Activated naive CD4-positive, alpha-beta T cell treated with anti-CD3 and anti-CD28 coated beads for 36 hours (primary cell): ENCODE results near the gene IMMP2L. TPM values are rescaled to one million over a fixed set of nuclear protein-coding genes. Genes with fewer than 3 reads are reported as not detected.

Experiments
- CTCF ChIA-PET: fragments of 350-600 bp; sonication (Branson Sonifier 250); formaldehyde crosslinking; loops from one replicate; lab custom pipeline; 2021; ENCODE audit warnings: antibody characterized with exemption; lab: Charles Lee
- DNase-seq: peaks from one replicate; pipeline ENCODE4 v3.0.0-alpha.2; 2020
- H3K27ac Mint-ChIP-seq: one replicate; pipeline ENCODE4 v1.8.0; 2021; ENCODE audit warnings: mild to moderate bottlenecking, mixed read lengths
- H3K27me3 Mint-ChIP-seq: one replicate; pipeline ENCODE4 v1.8.0; 2021; ENCODE audit warnings: low read depth, mixed read lengths
- H3K36me3 Mint-ChIP-seq: one replicate; pipeline ENCODE4 v1.8.0; 2021; ENCODE audit warnings: low read depth, mixed read lengths
- H3K4me1 Mint-ChIP-seq: one replicate; pipeline ENCODE4 v1.8.0; 2021; ENCODE audit warnings: low read depth, mixed read lengths
- H3K4me3 Mint-ChIP-seq: one replicate; pipeline ENCODE4 v1.8.0; 2021; ENCODE audit warnings: mild to moderate bottlenecking, moderate library complexity, mixed read lengths
- H3K9me3 Mint-ChIP-seq: one replicate; pipeline ENCODE4 v1.8.0; 2021; ENCODE audit warnings: mixed read lengths
- intact Hi-C: fragments of 100-400 bp; cut with micrococcal nuclease; formaldehyde crosslinking; loops from one replicate; pipeline ENCODE4 v1.15.1; 2023
- total RNA-seq, 2 experiments: library from RNA; stranded (reverse); gene quantifications; one replicate each; pipeline ENCODE4 v1.2.3, GENCODE V29; 2021

Gene IMMP2L
- total RNA-seq, 2 experiments from 2014 or later, result 24.4 to 26.6 TPM

DNA sequence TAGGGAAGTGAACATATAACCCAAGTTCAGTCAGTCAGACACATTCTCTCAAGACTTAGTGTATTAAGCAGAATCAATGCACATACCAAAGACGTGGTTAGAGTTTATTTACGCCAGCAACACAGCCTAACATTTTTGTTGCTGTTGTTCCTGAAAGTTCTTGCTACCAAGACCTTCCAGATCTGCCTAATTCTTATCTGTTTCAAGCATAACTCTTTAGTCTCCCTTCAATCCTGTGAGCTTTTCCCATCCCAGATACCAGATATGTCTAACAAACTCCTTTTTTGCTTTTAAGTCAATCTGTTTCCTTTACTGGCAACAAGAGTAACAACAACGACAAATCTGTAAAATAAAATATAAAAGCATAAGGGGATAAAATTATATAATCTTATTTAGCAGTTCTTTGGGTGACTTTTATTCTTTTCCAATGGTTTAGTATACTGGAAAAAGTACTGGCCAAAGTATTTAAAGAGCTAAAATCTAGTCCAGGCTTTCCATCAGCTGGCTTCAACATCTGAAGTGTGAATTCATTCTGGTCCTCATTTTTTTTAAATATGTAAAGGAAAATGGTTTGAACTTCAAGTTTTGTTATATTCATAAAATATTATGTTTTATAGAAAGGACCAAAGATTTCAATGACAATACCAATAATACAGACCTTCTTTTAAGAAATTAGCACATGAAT is 193.8 kb downstream of the IMMP2L start:
- Mint-ChIP-seq H3K4me3 (no peak overlapping the region), H3K36me3 (peaks cover 2% of the 10 kb centered on the region), H3K9me3 (no peaks in the 10 kb centered on the region), H3K4me1 (peaks cover 5% of the 10 kb centered on the region), H3K27ac (no peak overlapping the region), H3K27me3 (no peaks in the 10 kb centered on the region)
- no peak for DNase-seq
- intact Hi-C loops, result no loop called here
- CTCF ChIA-PET, result no interaction called here

- H3K36me3 Mint-ChIP-seq, result no peaks in the 10 kb centered on the region
- CTCF ChIA-PET, result no interaction called here
- H3K9me3 Mint-ChIP-seq, result no peaks in the 10 kb centered on the region
- no peak for DNase-seq
- H3K4me1 Mint-ChIP-seq, result no peaks in the 10 kb centered on the region
- H3K27ac Mint-ChIP-seq, result no peak overlapping the region
- H3K27me3 Mint-ChIP-seq, result no peaks in the 10 kb centered on the region
- no peak overlapping the region for H3K4me3 Mint-ChIP-seq
- intact Hi-C loops, result no loop called here
Observed at GRCh38 chr7:111364413-111364812, 197.9 kb downstream of the IMMP2L start.

GRCh38 chr7:111363099-111363498 is 199.2 kb downstream of the IMMP2L start:
- CTCF ChIA-PET, result no interaction called here
- H3K4me3 Mint-ChIP-seq, result no peak overlapping the region
- H3K9me3 Mint-ChIP-seq, result no peaks in the 10 kb centered on the region

DNA sequence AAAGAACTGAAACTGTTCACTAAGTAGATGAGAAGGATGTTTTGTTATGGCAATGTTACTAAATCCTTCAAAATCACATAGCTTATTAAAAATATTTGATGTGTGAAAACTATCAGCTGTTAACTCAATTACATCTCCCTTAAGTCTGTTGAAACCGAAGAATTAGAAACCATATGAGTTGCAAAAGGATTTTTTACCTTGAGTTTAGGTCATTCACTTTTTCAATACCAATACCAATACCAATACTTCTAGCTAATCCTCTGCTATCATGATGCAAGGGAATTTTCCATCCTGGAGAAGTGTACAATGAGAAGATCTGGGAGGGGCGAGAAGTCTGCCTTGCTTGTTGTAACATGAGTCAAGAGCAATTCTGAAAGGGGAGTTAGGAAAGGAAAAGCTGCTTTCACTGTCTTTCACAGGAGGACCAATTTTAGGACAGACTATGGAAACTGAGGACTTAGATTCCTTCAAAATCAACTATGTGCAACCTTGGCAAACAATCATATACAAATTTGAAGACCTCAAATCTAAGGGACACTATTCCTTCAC is 199.7 kb downstream of the IMMP2L start:
- no peak for DNase-seq
- intact Hi-C loops, result no loop called here
- Mint-ChIP-seq H3K4me3 (no peak overlapping the region), H3K27ac (no peak overlapping the region), H3K9me3 (no peaks in the 10 kb centered on the region), H3K27me3 (no peaks in the 10 kb centered on the region), H3K4me1 (no peaks in the 10 kb centered on the region), H3K36me3 (no peaks in the 10 kb centered on the region)
- CTCF ChIA-PET, result interaction anchor here (0.7 kb wide), 1 partner anchor 1286 kb away, joined by 4 read pairs; no protein-coding TSS in a partner anchor

More at GRCh38 chr7:111363099-111363498, 199.2 kb downstream of the IMMP2L start:
- Mint-ChIP-seq H3K27ac (no peak overlapping the region), H3K4me1 (no peaks in the 10 kb centered on the region), H3K27me3 (no peaks in the 10 kb centered on the region), H3K36me3 (no peaks in the 10 kb centered on the region)
- intact Hi-C loops, result no loop called here
- DNase-seq, result no peak

GRCh38 chr7:111358915-111359314 is 203.4 kb downstream of the IMMP2L start:
- no peak overlapping the region for H3K27ac Mint-ChIP-seq
- intact Hi-C loops, result no loop called here
- H3K4me1 Mint-ChIP-seq, result no peaks in the 10 kb centered on the region
- H3K36me3 Mint-ChIP-seq, result no peaks in the 10 kb centered on the region
- H3K4me3 Mint-ChIP-seq, result no peak overlapping the region
- H3K9me3 Mint-ChIP-seq, result no peaks in the 10 kb centered on the region
- DNase-seq, result no peak
- CTCF ChIA-PET, result interaction anchor here (1.0 kb wide), 1 partner anchor 10 kb away, joined by 3 read pairs; no protein-coding TSS in a partner anchor
- no peaks in the 10 kb centered on the region for H3K27me3 Mint-ChIP-seq

DNA sequence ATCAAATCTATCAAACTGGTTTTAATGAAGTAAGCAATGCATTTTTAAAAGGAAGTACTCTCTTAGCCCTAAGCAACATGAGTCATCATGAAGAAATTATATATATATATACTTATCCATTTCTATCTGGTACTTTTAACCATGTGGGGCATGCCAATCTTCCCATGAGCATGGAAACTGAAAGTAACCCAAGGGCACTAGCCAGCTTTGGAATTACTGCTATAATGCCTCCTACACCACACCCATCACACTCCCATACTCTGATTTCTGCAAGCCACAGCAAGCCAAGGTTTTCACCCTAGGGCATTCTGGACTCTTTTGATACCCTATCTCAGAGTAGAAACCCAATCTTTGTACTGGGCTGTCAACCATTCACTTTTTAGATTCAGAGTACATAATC is 204.6 kb downstream of the IMMP2L start:
- Mint-ChIP-seq H3K36me3 (no peaks in the 10 kb centered on the region), H3K4me3 (no peak overlapping the region), H3K4me1 (peaks cover 3% of the 10 kb centered on the region), H3K9me3 (no peaks in the 10 kb centered on the region), H3K27ac (no peak overlapping the region), H3K27me3 (no peaks in the 10 kb centered on the region)
- intact Hi-C loops, result no loop called here
- DNase-seq, result no peak
- CTCF ChIA-PET, result no interaction called here

DNA sequence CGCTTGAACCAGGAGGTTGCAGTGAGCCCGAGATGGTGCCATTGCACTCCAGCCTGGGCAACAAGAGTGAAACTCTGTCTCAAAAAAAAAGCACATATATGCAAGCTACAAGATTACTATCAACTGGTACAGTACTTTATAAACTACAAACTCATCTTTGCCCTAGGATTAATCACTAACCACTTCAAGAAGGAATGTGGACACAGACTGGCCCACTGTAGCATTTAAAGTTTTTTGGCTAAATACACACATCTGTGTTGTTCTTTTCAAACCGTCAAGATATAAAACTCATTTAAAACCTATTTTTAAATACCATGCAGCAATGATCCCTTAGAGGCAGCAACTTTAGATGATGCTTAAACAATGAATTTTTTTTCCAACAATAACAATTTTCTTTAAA is 205.4 kb downstream of the IMMP2L start:
- Mint-ChIP-seq H3K36me3 (no peaks in the 10 kb centered on the region), H3K4me1 (peaks cover 10% of the 10 kb centered on the region), H3K27me3 (no peaks in the 10 kb centered on the region), H3K27ac (no peak overlapping the region), H3K4me3 (no peak overlapping the region), H3K9me3 (no peaks in the 10 kb centered on the region)
- DNase-seq, result no peak
- intact Hi-C loops, result no loop called here
- CTCF ChIA-PET, result no interaction called here

GRCh38 chr7:111352319-111352718 is 210.0 kb downstream of the IMMP2L start:
- Mint-ChIP-seq H3K27ac (no peak overlapping the region), H3K9me3 (peaks cover under 1% of the 10 kb centered on the region), H3K27me3 (no peaks in the 10 kb centered on the region), H3K4me3 (no peak overlapping the region), H3K36me3 (peaks cover 2% of the 10 kb centered on the region), H3K4me1 (peaks cover 11% of the 10 kb centered on the region)
- no peak for DNase-seq
- intact Hi-C loops, result no loop called here
- CTCF ChIA-PET, result no interaction called here

- DNase-seq, result no peak
- CTCF ChIA-PET, result no interaction called here
- Mint-ChIP-seq H3K4me3 (no peak overlapping the region), H3K27me3 (no peaks in the 10 kb centered on the region), H3K9me3 (peaks cover 38% of the 10 kb centered on the region), H3K27ac (no peak overlapping the region), H3K36me3 (peaks cover 31% of the 10 kb centered on the region), H3K4me1 (no peaks in the 10 kb centered on the region)
- intact Hi-C loops, result no loop called here
Observed at GRCh38 chr7:111346219-111346618, 216.1 kb downstream of the IMMP2L start.

DNA sequence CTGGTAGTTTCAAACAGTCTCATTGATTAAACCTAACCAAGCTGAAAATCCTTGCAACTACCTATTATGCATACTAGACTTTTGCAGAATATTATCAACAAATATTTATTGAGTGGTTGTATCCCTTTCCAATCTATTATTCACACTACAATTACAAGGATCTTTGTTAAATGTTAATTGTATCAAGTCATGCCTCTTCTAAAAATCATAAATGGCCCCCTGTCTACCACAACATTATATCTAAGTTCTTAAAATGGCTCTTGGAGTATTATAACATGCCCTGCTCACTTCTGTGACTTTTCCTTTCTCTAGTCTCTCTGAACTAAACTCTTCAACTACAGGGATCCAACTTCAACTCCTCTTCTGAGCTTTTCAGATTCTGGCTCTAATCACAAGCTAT is 219.3 kb downstream of the IMMP2L start:
- H3K9me3 Mint-ChIP-seq, result peaks cover 38% of the 10 kb centered on the region
- intact Hi-C loops, result no loop called here
- H3K27ac Mint-ChIP-seq, result no peak overlapping the region
- CTCF ChIA-PET, result no interaction called here
- H3K27me3 Mint-ChIP-seq, result no peaks in the 10 kb centered on the region
- H3K4me1 Mint-ChIP-seq, result no peaks in the 10 kb centered on the region
- H3K36me3 Mint-ChIP-seq, result peaks cover 31% of the 10 kb centered on the region
- no peak overlapping the region for H3K4me3 Mint-ChIP-seq
- no peak for DNase-seq

DNA sequence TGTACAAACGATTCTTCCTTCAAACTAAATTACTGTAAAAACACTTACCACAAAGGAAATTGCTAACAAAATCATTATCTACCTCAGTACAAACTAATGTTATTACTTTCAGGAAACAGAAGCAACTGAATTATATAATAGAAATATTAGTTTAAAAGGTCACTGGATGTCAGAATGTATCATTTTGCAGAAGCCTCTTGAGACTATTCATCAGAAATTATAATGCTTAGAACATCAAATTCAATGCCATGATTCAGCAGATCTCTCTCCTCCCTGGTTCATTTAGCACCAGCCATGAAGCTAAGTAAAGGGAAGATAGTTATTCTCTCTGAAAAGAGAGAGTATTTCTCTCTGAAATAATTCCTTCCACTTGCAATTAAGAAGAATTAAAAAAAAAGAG is 223.3 kb downstream of the IMMP2L start:
- Mint-ChIP-seq H3K4me1 (no peaks in the 10 kb centered on the region), H3K4me3 (no peak overlapping the region), H3K27me3 (no peaks in the 10 kb centered on the region), H3K9me3 (peaks cover 16% of the 10 kb centered on the region), H3K27ac (no peak overlapping the region), H3K36me3 (peaks cover 11% of the 10 kb centered on the region)
- intact Hi-C loops, result no loop called here
- DNase-seq, result no peak
- CTCF ChIA-PET, result no interaction called here

- peaks cover 8% of the 10 kb centered on the region for H3K4me1 Mint-ChIP-seq
- peaks cover 3% of the 10 kb centered on the region for H3K9me3 Mint-ChIP-seq
- no peak overlapping the region for H3K27ac Mint-ChIP-seq
- no peaks in the 10 kb centered on the region for H3K27me3 Mint-ChIP-seq
- no peak for DNase-seq
- H3K36me3 Mint-ChIP-seq, result peaks cover 2% of the 10 kb centered on the region
- no peak overlapping the region for H3K4me3 Mint-ChIP-seq
- CTCF ChIA-PET, result no interaction called here
- intact Hi-C loops, result no loop called here
Observed at GRCh38 chr7:111333010-111333409, 229.3 kb downstream of the IMMP2L start.

DNA sequence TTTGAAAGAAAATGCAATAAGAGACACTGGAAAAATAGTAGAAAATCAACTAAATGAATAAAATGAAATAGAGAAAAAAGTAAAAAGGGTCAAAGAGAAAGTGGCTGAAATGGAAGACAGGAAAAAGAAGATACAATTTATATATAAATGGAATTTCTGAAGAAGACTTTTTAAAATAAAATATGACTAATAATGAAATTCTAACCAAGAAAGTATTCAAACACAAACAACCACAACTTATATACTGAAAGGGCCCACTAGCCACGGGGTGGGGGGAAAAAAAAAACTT is 232.1 kb downstream of the IMMP2L start:
- peaks cover 2% of the 10 kb centered on the region for H3K36me3 Mint-ChIP-seq
- intact Hi-C loops, result no loop called here
- no peaks in the 10 kb centered on the region for H3K27me3 Mint-ChIP-seq
- no peak overlapping the region for H3K27ac Mint-ChIP-seq
- no peak overlapping the region for H3K4me3 Mint-ChIP-seq
- CTCF ChIA-PET, result interaction anchor here (0.6 kb wide), 1 partner anchor 44 kb away, joined by 5 read pairs; no protein-coding TSS in a partner anchor
- no peaks in the 10 kb centered on the region for H3K9me3 Mint-ChIP-seq
- DNase-seq, result no peak
- H3K4me1 Mint-ChIP-seq, result peaks cover 8% of the 10 kb centered on the region
